CD4-positive, alpha-beta T cell treated with Interleukin-15 for 4 hours (primary cell): Measurements from ENCODE around the gene ASTN2.
"Not testable (repeated sequence)": the region's sequence is repeated elsewhere in the genome, so short reads cannot be mapped to it uniquely, and the experiment has no call there.

ENCODE experiments used
- DNase-seq: peaks from one replicate; pipeline ENCODE4 v3.0.0-alpha.2; 2020; ENCODE audit warnings: low spot score

The ASTN2 gene

GRCh38 chr9:116917895-116918508, 496.9 kb downstream of the ASTN2 start:
- DNase-seq = not testable (repeated sequence)

GRCh38 chr9:116913536-116913935, 501.3 kb downstream of the ASTN2 start:
- DNase-seq = no peak

GRCh38 chr9:116910201-116910600, 504.7 kb downstream of the ASTN2 start:
- no peak for DNase-seq

DNA sequence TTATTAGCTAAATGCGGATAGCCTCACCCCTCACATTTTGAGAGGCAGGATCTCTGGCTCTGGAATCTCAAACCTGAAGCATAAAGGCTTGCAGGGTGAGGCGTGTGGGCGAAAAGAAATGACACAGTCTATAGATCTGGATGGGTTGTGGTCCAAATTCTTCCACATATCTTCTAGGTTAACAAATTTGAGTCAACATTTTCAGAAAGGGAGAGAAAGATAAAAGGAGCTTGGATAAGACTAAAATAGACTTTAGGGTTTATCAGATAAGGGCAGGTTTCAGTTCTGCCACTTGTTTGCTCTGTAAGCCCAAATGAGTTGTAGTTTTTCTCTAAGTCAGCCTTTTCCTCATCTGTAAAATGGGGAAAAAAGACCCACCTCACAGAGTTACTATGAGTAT, 506.9 kb downstream of the ASTN2 start:
- DNase-seq = no peak

- no peak for DNase-seq
These were observed 509.7 kb downstream of the ASTN2 start for GRCh38 chr9:116905171-116905588.

- DNase-seq = no peak
These were observed 510.7 kb downstream of the ASTN2 start for GRCh38 chr9:116904165-116904564.

DNA sequence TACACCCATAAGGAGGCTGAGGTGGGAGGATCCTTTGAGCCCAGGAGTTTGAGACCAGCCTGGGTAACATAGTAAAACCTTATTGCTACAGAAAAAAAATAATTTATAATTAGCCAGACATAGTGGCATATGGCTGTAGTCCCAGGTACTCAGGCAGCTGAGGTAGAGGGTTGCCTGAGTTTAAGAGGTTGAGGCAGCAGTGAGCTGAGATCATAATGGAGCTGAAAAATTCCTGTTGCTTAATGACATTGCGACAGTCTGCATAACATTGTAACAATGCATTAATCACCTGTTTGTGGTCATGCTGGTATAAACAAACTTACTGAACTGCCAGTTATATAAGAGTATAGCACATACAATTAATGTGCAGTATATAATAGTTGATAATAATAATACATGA, 513.6 kb downstream of the ASTN2 start:
- DNase-seq = no peak

DNA sequence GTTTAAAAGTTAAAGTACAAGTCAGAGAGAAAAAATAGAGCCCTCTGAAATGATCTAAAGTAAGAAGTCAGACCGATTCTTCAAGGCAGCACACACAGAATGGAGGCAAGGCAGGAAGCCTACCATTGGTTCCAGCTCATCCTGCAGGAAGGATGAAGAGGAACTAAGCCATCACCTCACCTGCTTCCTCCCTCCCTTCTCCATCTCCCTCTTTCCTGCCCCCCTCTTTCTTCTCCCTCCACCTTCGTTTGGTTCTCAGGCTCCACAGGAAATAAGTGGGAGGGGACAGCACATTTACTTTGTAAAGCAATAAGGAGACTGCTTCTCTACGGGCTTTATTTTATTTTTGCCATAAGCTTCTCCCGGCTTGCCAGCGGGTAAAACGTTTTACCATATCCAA, 514.3 kb downstream of the ASTN2 start:
- DNase-seq = no peak

DNA sequence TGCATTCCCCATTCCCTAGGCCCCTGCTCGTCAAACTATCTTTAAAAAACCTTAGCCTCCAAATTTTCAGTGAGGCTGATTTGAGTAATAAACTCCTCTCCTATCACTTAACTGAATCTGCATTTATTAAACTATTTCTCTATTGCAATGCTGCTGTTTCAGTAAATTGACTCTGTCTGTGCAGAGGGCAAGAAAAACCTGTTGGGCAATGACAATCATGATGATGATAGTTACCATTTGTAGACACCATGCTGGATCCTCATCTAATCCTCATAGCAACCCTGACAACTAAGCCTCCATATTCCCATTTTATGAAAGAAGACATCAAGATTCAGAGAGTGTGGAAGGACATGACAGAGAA, 514.9 kb downstream of the ASTN2 start:
- DNase-seq = no peak

DNA sequence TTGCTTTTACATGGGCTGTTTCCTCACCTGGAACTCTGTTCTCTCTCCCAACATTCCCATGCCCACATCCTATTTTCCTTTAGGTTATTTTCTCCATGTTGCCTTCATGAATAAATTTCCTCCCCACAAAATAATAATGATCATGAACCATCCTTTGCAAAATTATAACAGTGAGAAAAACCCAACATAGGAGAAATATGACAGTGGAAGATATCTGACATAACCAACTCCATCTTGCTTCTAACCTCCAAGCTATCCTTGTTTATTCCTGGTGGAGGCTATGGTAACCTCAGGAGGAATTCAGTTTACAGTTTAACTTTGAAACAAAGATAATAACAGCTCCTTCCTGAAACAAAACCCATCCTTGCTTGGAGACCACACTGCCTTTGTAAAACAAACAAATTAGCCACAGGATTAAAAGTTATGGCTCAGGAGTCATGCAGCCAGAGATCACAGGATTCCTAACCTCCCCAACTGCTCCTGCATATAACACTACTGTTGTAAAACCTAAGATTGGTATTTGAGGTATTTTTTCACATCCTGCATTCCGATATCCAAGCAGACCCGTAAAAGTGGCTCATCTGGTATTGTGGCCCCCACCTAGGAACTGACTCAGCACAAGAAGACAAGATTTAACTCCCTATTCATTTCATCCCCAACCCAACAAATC, 515.4 kb downstream of the ASTN2 start:
- no peak for DNase-seq

DNA sequence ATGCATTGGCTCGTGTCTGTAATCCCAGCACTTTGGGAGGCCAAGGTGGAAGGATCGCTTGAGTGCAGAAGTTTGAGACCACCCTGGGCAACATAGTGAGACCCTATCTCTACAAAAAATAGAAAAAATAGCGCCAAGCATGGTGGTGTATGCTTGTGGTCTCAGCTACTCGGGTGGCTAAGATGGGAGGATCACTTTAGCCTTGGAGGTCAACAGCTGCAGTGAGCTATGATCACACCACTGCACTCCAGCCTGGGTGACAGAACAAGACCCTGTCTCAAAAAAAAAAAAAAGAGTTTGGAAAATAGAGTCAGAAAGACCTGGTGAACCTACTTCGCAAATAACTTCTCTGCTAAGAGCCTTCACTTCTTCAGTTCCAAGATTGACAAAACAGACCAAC, 516.7 kb downstream of the ASTN2 start:
- not testable (repeated sequence) for DNase-seq

- no peak for DNase-seq
These were observed 517.7 kb downstream of the ASTN2 start for GRCh38 chr9:116897201-116897600.

- DNase-seq = no peak
These were observed 518.9 kb downstream of the ASTN2 start for GRCh38 chr9:116895961-116896360.

GRCh38 chr9:116891424-116891823, 523.4 kb downstream of the ASTN2 start:
- DNase-seq = no peak

DNA sequence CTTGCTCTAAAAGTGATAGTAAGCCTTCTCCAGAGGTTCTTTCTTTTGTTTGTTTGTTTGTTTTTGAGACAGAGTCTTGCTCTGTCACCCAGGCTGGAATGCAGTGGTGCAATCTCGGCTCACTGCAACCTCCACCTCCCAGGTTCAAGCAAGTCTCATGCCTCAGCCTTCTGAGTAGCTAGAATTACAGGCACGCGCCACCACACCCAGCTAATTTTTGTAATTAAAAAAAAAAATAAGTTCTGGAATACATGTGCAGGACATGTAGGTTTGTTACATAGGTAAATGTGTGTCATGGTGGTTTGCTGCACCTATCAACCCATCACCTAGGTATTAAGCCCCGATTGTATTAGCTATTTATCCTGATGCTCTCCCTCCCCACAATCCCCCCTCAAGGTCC, 526.4 kb downstream of the ASTN2 start:
- DNase-seq = not testable (repeated sequence)

GRCh38 chr9:116888066-116888465, 526.8 kb downstream of the ASTN2 start:
- DNase-seq = no peak

- no peak for DNase-seq
These were observed 531.2 kb downstream of the ASTN2 start for GRCh38 chr9:116883676-116884075.

- DNase-seq = no peak
These were observed 537.8 kb downstream of the ASTN2 start for GRCh38 chr9:116877072-116877471.

- DNase-seq = no peak
These were observed 539.3 kb downstream of the ASTN2 start for GRCh38 chr9:116875576-116875975.

DNA sequence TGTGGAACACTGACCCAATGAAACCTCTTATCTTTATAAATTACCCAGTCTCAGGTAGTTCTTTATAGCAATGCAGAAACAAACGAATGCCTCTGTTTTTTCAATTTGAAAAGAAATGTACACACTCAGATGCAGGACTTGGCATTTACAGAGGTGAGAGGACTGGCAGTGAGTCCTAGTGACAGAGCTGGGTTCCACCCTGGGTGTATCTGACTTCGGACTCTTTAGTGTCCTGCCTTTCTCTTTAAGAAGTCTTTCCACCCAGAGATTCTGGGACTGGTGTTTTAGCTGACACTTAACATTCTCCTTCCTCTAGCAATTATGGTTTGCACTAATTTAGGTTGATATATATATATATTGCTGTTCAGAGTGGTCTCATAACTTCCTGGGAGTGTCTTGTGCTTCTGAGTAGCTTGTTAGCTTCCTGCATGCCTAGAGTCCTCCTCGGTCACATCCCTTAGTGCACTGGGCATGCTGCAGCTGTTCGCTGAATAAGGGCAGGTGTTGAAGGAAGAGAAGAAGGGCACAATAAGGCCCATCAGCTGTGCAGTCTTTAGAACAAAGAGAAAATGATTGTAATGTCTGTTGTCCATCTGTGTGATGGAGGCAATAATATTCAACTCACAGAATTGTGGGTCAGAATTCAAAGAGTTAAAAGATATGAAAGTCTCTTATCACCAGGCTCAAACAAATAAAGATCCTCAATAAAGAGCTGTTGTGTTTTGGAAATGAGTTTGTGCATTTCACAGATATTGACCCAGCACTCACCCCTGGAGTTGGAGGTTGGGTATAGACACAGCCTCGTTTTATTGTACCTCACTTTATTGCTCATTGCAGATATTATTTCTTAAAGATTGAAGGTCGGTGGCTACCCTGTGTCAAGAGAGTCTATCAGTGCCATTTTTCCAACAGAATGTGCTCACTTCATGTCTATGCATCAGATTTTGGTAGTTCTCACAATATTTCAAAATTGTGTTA, 540.6 kb downstream of the ASTN2 start:
- DNase-seq = no peak

DNA sequence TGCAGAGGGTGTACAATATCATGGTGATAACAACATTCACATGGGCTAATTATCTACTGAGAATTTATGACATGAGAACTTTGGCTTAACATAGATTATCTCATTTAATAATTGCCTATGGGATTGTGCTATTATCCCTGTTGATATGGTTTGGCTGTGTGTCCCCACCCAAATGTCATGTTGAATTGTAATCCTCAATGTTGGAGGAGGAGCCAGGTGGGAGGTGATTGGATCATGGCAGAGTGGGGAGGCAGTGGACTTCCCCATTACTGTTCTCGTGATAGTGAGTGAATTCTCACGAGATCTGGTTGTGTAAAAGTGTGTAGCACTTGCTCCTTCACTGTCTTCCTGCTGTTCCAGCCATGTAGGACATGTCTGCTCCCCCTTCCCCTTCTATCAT, 541.4 kb downstream of the ASTN2 start:
- DNase-seq = no peak

- DNase-seq = no peak
These were observed 544.3 kb downstream of the ASTN2 start for GRCh38 chr9:116870566-116870965.

DNA sequence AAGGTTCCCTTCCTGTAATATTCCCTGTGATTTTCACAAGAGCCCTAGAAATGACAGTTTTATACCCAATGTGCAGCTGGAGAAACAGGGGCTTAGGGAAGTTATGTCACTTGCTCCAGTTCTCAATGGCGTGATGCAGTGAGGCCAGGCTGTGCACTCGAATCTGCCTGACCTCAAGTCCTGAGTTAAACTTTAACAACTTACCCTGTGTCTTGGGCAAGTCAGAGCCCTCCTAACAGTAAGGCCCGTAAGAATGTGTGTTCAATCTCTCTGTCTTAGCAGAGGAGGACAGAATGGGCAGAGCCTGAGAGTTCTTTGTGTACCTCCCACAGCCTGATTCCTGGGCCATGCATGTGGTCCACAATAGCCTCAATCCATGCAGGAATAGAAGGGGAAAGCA, 546.7 kb downstream of the ASTN2 start:
- no peak for DNase-seq
